GM03348 (cell line): ENCODE measurements around the gene CA7.
A peak's percentile ranks its signal among the peaks of the same experiment; 100 is the strongest.

Source experiments
- DNase-seq: peaks from one replicate; pipeline ENCODE4 v3.0.0; 2012; ENCODE audit warnings: low spot score

The CA7 gene

DNA sequence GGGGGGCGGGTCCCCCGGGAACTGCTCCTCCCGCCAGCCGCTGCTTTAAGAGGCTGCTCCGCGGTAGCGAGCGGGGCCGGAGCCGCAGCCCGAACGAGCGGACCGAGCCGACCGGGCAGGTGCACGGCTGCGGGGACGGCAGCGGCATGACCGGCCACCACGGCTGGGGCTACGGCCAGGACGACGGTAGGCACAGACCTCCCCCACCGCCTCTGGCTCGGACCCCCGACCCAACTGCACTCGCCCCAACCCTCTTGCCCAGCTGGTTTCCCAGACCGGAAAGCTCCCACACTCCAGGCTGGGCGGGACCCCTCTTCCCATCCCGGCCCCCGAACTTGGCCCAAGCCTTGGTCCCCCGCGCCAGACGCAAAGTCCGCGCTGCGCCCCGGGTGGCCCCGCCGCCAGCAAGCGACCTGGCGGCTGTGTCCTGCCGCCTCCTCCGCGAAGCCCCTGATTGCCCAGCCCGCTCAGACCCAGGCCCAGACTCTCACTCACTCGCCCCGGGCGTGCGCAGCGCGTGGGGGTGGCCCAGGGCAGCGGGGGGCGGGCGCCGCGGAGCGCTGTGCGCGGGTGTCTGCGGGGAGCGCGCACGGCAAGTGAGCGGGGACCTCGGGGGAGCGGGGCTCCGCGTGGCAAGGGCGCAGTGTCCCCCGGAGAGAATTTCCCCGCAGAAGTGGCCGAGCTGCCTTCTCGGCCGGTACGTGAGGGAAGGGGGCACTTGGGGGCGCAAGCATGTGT lies at the start of gene CA7:
Gene CA7 (plus strand): TSS at position 73 of the 738 bp plus-strand sequence. CDS start 74 bp downstream, at position 147.
- peak; percentile 40 for DNase-seq

DNA sequence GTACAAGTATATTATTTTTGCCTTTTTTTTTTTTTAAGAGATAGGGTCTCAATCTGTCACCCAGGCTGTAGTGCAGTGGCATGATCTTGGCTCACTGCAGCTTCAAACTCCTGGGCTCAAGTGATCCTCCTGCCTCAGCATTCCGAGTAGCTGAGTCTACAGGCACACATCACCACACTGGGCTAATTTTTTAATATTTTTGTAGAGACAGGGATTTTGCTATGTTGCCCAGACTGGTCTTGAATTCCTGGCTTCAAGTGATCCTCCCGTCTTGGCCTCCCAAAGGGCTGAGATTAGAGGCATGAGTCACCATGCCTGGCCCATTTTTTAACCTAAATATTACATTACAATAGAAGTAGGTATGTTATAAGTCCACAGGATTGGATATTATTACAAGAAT lies 46.1 kb upstream of the CA7 start:
- DNase-seq = no peak

DNA sequence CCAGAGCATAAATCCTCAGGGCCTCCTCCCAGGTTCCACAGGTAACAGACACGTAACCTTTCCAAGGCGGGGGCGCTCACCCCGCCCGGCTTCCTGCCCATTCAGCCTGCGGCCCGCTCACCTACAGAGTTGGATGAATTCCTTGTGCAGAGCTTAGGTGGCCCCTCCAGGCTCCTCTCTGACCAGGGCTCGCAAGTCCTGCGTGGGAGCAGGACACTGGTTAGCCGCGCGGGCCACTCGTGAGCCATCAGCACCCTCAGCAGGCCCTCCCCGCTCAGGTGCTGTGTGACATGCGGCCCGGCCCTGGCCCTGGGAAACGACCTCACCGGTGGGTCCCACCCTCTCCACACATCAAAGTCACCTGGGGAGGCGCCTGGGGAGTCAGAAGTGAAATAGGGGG lies 43.4 kb upstream of the CA7 start:
- DNase-seq = no peak

DNA sequence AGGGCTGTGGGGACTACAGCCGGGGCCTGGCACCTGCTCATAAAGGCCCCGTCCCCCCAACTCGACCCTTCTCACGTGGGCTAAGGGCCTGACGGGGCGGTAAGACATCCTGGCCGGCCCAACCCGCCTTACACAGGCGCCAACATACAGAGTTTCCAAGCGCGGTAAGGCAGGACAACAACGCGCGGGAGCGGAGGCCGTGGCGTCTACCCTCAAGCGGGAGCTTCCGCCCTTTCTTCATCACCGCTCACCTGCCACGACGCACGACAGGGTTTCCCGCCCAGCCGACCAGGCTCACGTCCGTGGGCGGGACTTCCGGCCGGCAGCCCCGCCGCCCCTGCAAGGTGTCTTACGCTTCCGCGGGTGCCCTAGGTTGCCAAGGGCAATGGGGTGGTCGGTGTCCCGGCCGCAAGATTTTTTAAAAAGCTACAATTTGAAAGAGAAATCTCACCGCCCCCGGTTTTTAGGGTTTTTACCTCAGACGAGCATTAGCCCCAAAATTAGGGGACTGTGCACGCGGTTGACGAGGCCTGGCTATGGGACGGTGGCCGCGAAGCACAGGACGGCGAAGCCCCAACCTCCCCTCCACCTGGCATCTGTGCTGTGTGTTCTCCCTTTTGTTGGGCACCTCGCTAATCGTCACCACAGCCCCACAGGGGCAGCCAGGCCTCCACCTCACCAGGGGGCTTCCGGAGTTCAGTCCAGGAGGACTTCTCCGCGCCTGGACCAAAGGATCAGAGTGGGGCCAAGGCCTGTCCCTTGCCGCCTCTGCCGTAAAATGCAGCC lies 42.7 kb upstream of the CA7 start, which contains the start of gene TERB1:
Gene TERB1 (minus strand): TSS at position 265 of the 786 bp plus-strand sequence. CDS start 4,786 bp downstream, outside the sequence.
- no peak for DNase-seq

DNA sequence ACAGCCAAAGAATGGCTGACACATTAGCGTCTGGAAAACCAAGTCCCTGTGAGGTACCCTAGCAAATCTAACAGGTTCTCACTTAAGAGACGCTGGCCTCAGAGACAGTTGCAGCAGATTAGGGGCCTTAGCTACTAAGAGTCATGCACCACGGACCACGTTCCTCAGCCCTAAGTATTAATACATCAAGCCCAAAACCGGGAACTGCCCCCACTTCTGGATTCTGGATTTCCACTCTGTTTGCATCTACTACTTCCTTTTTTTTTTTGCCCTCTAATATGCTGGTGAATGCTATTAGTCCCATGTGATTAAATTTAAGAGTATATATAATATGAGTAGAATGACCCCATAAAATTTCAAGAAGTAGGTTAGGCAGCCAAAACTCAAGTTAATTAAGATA lies 42.1 kb upstream of the CA7 start:
- DNase-seq = no peak

DNA sequence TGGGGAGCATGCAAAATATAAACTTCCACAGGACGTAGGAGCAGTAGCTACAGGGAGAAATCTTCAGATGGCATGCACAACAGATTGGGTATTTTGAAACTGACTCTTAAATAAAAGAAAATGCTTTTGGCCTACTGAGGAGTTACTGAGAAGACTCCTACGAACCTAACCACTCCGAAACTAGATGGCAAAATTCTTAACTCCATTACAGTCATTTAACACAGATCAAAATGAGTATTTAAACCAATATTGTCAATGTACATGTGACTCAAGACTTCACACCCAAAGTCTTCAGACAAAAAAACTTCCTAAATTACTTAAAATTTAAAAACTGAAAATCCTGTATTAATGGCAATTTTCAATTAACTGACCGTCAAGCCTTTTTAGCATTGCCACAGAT lies 34.4 kb upstream of the CA7 start:
- no peak for DNase-seq

DNA sequence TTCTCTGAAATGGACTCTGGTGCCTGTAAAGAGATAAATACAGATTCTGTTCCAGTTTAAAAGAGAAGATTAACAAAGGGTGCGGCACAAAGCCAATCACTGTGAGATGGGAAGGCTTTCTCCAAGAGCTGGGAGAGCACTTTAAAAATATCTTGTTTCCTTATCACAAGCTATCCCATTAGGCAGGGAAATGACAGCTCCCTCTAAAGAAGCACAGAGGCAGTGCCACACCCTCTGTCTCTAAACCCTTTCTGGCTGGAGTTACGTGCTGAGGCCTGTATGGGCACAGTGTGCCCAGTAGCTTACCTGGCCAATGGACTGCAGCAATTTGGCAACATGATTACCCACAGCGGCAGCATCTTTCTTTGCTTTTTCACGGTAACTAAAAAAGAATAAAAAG lies 33.8 kb upstream of the CA7 start:
- no peak for DNase-seq

DNA sequence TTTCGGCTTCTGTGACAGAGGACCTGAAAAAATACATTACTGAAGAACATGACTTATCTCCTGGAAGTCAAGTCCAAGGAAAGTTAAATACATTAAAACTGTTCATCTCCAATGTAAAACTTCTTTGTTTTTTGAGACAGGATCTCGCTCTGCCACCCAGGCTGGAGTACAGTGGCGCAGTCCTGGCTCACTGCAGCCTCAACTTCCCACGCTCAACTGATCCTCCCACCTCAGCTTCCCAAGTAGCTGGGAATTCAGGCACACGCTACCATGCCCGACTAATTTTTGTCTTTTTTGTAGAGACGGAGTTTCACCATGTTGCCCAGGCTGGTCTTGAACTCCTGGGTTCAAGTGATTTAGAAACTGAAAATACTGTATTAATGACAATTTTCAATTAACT lies 33.2 kb upstream of the CA7 start:
- no peak for DNase-seq

DNA sequence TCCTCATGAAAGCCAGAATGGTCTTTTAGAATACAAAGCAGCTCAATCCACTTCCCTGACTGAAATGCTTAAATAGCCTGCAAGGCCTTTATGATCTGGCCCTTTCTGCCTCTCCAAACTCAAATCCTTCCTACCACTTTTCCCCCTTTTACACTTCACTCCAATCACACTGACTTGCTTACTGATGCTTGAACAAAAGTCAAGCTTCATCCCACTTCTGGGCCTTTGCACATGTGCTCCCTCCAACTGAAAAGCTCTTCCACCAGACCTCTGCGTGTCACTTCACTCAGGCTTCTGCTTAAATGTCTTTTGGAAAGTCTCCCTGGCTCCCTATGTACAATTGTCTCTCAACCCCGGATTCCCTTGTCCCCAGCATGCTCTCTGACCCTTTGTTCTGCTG lies 29.5 kb upstream of the CA7 start:
- no peak for DNase-seq

DNA sequence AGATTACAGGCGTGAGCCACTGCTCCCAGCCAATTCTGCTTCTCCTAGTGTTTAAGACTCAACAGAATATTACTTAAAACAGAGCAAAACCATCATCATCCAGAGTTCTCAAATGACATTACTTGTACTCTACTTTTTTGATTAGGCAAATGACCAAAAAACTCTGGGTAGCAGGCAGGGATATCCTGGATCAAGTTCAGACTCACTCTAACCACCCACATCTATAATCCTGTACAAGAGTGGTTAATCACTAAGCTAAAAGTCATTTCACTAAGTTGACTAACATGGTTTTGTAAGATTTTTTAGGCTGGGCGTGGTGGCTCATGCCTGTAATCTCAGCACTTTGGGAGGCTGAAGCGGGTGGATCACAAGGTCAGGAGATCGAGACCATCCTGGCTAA lies 20.2 kb upstream of the CA7 start:
- no peak for DNase-seq

DNA sequence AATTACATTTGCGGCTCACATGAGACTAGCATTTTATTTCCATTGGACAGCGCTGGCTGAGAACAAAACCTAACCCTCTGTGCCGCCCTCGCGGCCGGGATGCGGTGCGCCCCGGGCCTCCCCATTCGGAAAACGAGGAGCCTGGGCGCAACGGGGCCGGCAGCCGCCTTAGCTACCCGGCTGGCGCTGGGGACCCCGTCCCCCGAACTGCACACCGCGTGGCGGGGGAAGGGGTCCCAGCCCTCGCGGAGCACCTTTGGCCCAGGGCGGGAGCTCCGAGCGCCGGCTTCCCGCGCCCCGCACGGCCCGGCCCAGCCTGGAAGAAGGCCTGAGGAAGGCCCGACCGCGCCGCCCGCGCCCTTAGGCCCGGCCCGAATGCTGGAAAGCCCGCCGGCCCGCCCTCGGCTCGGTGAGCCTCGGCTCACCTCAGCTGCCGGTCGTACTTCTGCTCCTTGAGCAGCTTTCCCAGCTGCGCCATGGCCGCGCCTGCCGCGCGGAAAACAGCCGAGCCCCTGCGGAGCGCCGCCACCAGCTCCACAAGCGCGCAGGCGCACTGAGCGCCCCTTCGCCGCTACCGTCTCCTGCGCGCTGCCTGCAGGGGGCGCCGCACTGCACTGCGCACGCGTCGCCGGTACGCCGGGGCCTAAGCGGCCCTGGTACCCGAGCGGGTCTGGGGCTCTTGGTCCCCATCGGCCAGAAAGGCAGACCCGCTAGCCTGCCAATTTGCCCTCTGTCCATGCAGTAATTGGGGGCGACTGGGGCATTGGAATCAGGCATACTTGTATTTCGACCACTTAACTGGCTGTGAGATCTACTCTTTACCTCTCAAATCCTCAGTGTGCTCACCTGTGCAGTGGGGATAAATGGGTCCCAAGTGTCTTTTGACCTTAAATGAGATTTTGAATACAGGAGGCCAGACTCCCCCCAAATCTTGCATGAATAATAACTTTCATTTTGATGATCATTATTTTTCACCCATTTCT lies 13.5 kb upstream of the CA7 start, which contains the start of gene NAE1:
Gene NAE1 (minus strand): TSS at position 555 of the 983 bp plus-strand sequence. CDS start 77 bp downstream, at position 478.
- DNase-seq = peak; percentile 99

DNA sequence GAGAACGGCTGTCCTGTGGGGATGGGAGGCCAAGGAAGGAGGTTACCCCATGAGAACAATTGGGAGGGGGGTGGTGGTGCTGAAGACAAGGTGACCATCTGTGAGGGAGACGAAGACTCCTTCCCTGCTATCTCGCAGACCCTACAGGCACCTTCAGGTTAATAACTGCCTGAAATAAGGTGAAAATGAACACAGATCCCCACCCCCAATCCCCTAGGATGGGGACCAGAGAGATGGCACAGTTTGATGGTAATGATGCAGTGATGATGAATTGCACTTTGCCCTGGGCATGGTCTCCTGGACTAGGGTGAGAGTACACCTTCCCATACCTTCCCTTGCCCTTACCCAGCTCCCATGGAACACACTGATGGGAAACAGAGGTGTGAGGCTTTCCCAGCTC lies 12.0 kb upstream of the CA7 start:
- no peak for DNase-seq

DNA sequence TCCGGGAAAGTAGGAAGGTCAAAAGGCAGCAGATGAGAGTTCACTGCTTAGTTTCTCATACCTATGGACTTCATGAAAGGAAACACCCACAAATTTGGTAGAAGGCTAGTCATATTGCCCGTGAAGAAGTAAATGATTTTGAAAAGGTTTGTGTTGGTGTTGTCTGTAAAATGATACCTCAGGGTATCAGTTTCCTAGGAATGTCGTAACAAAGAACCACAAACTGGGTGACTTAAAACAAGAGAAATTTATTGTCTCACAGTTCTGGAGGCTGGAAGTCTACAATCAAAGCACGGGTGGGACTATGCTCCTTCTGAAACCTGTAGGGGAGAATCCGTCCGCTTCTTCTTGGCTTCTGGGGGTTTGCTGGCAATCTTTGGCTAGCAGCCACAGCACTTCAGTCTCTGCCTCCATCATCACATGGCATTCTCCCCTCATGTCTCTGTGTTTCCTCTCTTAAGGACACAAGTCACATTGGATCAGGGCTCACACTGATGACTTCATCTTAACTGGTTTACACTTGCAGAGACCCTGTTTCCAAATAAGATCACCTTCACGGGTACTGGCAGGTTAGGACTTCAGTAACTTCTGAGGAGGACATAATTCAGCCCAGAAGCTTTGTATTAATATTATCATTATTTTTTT lies 11.4 kb upstream of the CA7 start:
- no peak for DNase-seq

DNA sequence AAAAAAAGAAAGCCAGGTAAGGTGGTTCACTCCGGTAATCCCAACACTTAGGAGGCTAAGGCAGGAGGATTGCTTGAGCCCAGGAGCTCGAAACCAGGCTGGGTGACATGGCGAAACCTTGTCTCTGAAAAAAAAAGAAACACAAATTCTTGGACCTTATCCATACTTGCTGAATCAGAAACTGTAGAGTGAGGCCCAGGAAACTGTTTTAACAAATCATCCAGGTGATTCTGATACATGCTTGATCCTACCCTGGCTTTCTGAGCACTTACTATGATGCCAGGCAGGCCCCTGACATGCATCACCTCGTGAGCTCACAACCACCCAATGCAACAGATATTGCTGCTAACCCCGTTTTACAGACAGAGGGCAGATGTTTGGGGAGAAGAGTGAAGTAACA lies 9.5 kb upstream of the CA7 start:
- DNase-seq = no peak

DNA sequence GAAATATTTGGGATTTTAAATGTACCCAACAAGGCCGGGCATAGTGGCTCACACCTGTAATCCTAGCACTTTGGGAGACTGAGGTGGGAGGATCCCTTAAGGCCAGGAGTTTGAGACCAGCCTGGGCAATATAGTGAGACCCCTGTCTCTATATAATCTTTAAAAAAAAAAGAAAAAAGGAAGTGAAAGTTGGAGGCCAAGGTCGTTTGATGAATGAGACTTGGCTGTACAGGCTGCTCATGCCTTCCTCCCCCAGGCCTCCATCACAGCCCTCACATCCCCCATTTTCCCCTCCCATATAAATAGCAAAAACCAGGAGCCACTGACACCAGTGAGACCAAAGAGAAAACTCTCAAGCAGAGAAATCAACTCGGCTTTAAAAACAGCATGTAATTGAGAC lies 3.3 kb upstream of the CA7 start:
- no peak for DNase-seq

DNA sequence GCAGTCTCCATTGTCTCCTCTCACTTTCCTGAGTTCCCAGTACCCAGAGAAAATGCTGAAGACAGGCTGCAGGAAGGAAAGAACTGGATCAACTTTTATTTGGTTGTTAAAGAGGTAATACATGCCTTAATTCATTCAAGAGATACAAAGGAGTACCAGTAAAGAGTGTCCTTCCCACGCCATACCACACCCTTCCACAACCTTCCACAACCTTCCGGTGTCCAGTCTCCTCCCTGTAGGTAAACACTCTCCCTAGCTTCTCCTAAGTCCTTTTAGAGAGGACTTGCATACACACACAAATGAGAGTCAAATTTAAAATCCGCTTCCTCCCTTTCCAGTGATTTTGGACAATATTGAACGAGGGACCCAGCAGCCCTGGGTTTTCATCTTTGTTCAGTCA lies 2.8 kb upstream of the CA7 start:
- no peak for DNase-seq

DNA sequence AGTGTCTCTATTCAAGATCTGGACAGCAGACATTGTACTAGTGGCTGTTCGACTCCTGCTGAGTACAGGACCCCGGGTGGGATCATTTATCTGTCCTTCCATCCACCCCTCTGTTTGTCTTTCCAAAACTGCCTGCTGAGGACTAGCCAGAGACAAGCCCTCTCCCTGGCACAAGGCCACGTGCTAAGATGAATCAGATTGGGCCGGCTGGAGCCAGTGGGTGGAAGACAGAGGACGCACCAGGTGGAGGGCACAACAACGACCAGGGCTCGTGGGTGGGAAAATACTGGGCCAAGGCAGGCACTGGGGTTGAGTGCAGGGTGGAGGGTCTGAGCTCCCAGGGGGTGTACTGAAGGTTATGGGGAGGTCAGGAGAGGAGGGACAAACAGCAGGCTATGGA lies 1.4 kb upstream of the CA7 start:
- DNase-seq = peak; percentile 29

DNA sequence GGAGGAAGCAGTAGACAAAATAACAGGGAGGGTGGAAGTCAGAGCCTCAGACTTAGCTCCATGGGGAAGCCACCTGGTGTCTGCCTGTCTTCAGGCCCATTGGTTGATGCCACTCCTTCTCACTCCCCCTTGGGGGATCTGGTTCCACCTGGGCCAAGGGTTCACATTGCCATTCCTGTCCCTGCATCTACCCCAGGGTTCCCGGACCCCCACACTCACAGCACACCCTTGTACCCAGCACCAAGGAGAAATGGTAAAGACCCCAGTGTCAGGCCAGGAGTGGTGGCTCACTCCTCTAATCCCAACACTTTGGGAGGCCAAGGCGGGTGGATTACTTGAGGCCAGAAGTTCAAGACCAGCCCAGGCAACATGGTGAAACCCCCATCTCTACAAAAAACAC lies 1.0 kb upstream of the CA7 start:
- no peak for DNase-seq

DNA sequence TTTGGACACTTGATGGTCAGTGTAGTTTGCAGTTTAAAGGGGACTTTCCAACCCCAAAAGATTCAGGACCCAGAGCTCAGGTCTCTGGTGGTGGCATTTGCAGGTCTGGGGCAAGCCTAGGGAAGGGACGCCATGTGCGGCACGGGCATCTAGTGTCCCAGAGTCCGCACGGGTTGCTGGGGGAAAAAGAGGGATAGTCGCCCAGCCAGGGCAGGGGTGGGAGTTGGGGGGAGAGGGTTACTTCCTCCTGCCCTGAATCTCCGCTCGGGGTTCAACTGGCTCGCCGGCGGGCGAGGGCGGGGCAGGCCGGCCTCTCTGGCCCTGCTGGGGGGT lies 239 bp upstream of the CA7 start:
- no peak for DNase-seq

DNA sequence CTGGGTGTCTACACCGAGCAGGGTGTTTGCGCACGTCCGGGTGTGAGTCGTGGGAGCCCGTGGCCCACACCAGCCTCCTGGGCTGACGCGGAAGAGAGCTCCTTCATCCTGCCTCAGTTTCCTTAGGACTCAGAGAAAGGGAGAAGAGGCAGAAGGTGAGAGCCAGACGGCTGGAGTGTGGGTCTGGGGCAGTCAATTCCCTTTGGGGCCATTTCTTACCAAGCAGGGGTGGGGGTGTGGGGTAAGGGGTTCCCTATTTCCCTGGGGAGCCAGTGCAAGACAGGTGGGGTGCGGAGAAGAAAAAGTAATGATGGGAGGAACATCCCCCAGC lies 831 bp downstream of the CA7 start:
- DNase-seq = no peak

DNA sequence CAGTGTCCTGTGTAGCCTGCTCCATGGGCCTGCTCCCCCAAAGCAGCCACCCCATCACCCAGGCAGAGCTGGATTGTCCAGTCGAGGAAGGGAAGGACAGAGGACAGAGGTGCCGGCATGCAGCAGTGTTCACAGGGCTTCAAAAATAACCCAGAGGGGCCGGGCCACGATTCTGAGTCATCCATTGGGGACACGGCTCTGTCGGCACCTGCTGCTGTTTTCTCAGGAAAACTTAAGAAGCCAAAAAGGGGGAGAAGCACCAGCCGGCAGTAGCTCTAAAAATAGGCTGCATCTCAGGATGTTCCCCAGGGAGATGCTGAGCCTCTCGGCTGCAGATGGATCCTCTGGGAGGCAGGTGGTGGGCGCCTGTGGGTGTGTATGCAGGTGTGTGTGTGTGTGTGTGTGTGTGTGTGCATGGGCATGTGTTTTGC lies 1.6 kb downstream of the CA7 start:
- no peak for DNase-seq

DNA sequence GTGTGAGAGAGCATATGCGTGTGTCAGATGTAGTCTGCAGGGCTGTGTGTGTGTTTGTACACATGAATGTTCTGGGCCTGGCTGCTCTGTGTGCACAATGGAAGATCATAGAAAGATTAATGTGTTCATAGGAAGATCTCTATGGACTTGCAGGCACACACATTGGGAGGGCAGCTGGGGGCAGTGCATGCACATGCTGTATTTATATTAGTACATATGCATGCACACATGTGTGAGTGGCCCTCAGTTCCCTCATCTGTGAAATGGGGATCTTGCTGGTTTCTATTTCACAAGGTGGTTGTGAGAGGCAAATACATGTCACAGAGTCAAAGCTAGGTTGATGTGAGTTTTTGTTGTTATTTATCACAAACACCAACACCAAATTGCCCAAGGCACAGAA lies 2.1 kb downstream of the CA7 start:
- DNase-seq = no peak
